Fibroblast of lung (primary cell): Measurements from ENCODE around the gene OPTC. TPM values are rescaled to one million over a fixed set of nuclear protein-coding genes. Genes with fewer than 3 reads are reported as not detected.

Experiments
- DNase-seq, 2 donors: peaks; one replicate each; pipeline versions ENCODE4 v3.0.0 to v3.0.0-alpha.2; 2010; ENCODE audit warnings: low read depth in 2 of 2
- H2AFZ ChIP-seq: 2 replicates; pipeline ENCODE4 v1.5.1; 2012; ENCODE audit warnings: low read length, control low read depth, inconsistent platforms
- H3K27ac ChIP-seq: 2 replicates; pipeline ENCODE4 v1.5.1; 2011; ENCODE audit warnings: low read length, control low read depth; ENCODE audit not compliant: insufficient read depth
- H3K27me3 ChIP-seq: 2 replicates; pipeline ENCODE4 v1.5.1; 2011; ENCODE audit warnings: mild to moderate bottlenecking, low read length; ENCODE audit not compliant: control insufficient read depth, insufficient read depth
- H3K36me3 ChIP-seq: 2 replicates; pipeline ENCODE4 v1.5.1; 2011; ENCODE audit warnings: low read length; ENCODE audit not compliant: control insufficient read depth, insufficient read depth
- H3K4me1 ChIP-seq: 2 replicates; pipeline ENCODE4 v1.5.1; 2011; ENCODE audit warnings: low read length; ENCODE audit not compliant: control insufficient read depth, insufficient read depth; ENCODE audit errors: extremely low read depth
- H3K4me2 ChIP-seq: 2 replicates; pipeline ENCODE4 v1.5.1; 2011; ENCODE audit warnings: low read length, control low read depth; ENCODE audit not compliant: insufficient read depth; ENCODE audit errors: extremely low read depth
- H3K4me3 ChIP-seq, 4 experiments: fragments of 200-600 bp in 1 of 4; sonication (generic) in 1 of 4; replicated peaks in 1 of 4; 2 replicates each; pipeline ENCODE4 v1.5.1; 2011 to 2016; ENCODE audit warnings: low read length in 4 of 4, low read depth in 3 of 4, mild to moderate bottlenecking in 3 of 4, control low read depth in 2 of 4, inconsistent platforms in 1 of 4, mixed read lengths in 1 of 4; ENCODE audit not compliant: insufficient read depth in 1 of 4; ENCODE audit errors: control extremely low read depth in 1 of 4
- H3K79me2 ChIP-seq: 2 replicates; pipeline ENCODE4 v1.5.1; 2012; ENCODE audit warnings: mild to moderate bottlenecking, low read length, inconsistent platforms; ENCODE audit not compliant: control insufficient read depth, insufficient read depth
- H3K9ac ChIP-seq: 2 replicates; pipeline ENCODE4 v1.5.1; 2011; ENCODE audit warnings: mild to moderate bottlenecking, low read length, control low read depth; ENCODE audit not compliant: insufficient read depth
- H3K9me3 ChIP-seq: 2 replicates; pipeline ENCODE4 v1.5.1; 2012; ENCODE audit warnings: low read depth, low read length; ENCODE audit not compliant: control insufficient read depth, insufficient read depth
- H4K20me1 ChIP-seq: 2 replicates; pipeline ENCODE4 v1.5.1; 2011; ENCODE audit warnings: low read length; ENCODE audit not compliant: control insufficient read depth, insufficient read depth; ENCODE audit errors: extremely low read depth
- EZH2 ChIP-seq: IDR thresholded peaks from 2 replicates; pipeline ENCODE4 v1.5.1; 2012; ENCODE audit warnings: low read length, control low read depth, mild to moderate bottlenecking; ENCODE audit errors: missing control alignments
- polyA plus RNA-seq, 2 donors: library from polyadenylated mRNA; depleted of rRNA in 1 of 2; stranded (reverse) in 1 of 2; unstranded in 1 of 2; fragments of >200 nt; gene quantifications; 2 replicates each; pipeline ENCODE4 v1.2.1, GENCODE V29; 2011 to 2012; ENCODE audit warnings: missing spikeins in 1 of 2
- total RNA-seq: library from RNA; depleted of rRNA; stranded (reverse); fragments of >200 nt; gene quantifications from 2 replicates; pipeline ENCODE4 v1.2.1, GENCODE V29; 2014
- TF ChIP-seq, protein P1 (sequence below), 2 donors: IDR thresholded peaks in 1 of 2; conservative IDR thresholded peaks in 1 of 2; 1 replicate in 1 of 2; 2 replicates in 1 of 2; pipeline ENCODE4 v1.5.1; 2011 to 2012; ENCODE audit warnings: low read length in 2 of 2, control low read depth in 1 of 2, inconsistent platforms in 1 of 2, low read depth in 1 of 2, mild to moderate bottlenecking in 1 of 2

Gene OPTC
- total and polyA plus RNA-seq, 2 donors (not counting 1 experiment from before 2014, with no cell fraction given): not detected

- Histone ChIP-seq H4K20me1 (no peaks in the 10 kb centered on the region), H3K9me3 (no peaks in the 10 kb centered on the region), H3K4me2 (no peak overlapping the region)
Measured at GRCh38 chr1:203473281-203473680, 20.7 kb upstream of the OPTC start.

DNA sequence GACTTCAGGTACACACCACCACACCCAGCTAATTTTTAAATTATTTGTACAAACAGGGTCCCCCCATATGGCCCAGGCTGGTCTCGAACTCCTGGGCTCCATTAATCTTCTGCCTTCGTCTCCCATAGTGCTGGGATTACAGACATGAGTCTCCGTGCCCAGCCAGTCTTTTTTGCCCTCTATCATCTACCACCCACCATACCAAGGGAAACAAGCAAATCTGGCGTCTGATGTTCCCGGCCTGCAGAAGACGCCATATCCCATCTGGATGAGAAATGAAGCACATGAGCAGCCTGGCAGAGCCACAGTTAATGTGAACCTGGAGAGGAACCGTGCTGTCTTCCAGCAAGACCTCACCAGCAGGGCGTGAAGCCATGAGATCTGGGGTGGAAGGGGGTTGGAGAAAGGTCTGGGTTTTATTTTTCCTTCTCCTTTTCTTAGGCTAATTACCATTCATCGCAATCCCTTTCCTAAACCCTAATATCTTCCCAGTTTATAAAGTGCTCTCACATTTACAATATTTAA lies 20.1 kb upstream of the OPTC start:
- H3K9me3 ChIP-seq: no peaks in the 10 kb centered on the region
- TF ChIP-seq, protein P1, sequence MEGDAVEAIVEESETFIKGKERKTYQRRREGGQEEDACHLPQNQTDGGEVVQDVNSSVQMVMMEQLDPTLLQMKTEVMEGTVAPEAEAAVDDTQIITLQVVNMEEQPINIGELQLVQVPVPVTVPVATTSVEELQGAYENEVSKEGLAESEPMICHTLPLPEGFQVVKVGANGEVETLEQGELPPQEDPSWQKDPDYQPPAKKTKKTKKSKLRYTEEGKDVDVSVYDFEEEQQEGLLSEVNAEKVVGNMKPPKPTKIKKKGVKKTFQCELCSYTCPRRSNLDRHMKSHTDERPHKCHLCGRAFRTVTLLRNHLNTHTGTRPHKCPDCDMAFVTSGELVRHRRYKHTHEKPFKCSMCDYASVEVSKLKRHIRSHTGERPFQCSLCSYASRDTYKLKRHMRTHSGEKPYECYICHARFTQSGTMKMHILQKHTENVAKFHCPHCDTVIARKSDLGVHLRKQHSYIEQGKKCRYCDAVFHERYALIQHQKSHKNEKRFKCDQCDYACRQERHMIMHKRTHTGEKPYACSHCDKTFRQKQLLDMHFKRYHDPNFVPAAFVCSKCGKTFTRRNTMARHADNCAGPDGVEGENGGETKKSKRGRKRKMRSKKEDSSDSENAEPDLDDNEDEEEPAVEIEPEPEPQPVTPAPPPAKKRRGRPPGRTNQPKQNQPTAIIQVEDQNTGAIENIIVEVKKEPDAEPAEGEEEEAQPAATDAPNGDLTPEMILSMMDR (conservative IDR thresholded peaks at IDR 0.05 in 1 of 2, IDR thresholded peaks at IDR 0.05 in 1 of 2; ENCODE audit: low read depth in 1 of 2, low read length in 2 of 2): no peak
- DNase-seq: no peak
- no peak overlapping the region for H3K9ac ChIP-seq
- H3K4me3 ChIP-seq: no peak overlapping the region
- H3K27ac ChIP-seq: no peak overlapping the region
- no peaks in the 10 kb centered on the region for H3K79me2 ChIP-seq
- H2AFZ ChIP-seq: no peak overlapping the region
- H3K36me3 ChIP-seq: no peaks in the 10 kb centered on the region
- H3K27me3 ChIP-seq: no peaks in the 10 kb centered on the region
- no peak overlapping the region for H3K4me2 ChIP-seq
- peaks cover 17% of the 10 kb centered on the region for H3K4me1 ChIP-seq
- no peaks in the 10 kb centered on the region for H4K20me1 ChIP-seq

More at GRCh38 chr1:203473281-203473680, 20.7 kb upstream of the OPTC start:
- TF ChIP-seq, protein P1 (conservative IDR thresholded peaks at IDR 0.05 in 1 of 2, IDR thresholded peaks at IDR 0.05 in 1 of 2; ENCODE audit: low read depth in 1 of 2, low read length in 2 of 2): no peak
- no peak for TF ChIP-seq EZH2
- Histone ChIP-seq H3K27ac (no peak overlapping the region), H3K27me3 (no peaks in the 10 kb centered on the region), H3K4me3 (no peak overlapping the region), H3K36me3 (no peaks in the 10 kb centered on the region), H3K79me2 (no peaks in the 10 kb centered on the region), H3K4me1 (peaks cover 14% of the 10 kb centered on the region), H3K9ac (no peak overlapping the region), H2AFZ (no peak overlapping the region)
- no peak for DNase-seq

DNA sequence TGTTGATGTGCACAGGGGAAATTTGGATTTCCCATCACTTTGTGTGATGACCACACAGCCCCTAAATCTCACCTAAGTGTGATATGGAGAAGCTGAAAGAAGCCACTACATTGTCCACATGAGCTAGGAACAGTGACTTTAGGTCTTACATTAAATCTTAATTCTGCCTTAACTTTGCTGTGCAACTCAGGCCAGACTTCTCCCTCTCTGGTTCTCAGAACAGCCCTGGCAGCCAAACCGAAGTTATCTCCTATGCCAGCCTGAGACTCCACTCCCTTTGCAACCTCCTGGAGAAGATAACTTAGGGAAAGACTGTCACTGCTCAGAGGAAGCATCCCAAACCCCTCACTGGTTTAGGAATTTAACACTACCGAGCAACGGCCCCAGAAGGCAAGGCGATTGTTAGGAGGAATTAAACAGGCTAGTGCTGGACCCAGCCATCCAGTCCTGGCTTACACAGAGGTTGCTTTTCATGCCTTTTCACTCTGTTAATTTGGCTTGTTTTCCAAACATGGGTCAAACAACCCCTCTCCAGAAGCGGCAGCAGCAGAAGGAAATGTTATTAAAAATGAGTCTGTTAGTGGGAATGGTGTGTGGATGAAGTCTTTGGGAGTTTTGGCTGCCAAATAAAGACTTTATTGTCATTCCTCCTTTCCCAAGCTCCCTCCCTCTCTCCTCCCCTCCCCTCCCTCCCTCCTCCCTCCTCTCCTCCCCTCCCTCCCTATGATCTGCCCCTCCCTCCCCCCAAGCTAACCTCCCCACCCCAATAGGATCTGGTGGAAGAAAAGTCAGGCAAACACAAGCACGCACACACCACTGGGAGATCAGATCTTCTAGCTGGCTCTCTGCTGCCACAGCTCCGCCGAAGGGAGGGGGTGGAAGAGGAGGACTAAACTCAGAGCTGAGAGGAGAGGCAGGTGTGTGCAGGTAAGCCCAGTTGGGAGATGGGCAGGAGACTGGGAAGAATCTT lies 18.7 kb upstream of the OPTC start, which contains the start of gene PRELP:
TSS of gene PRELP (plus strand) at position 795 of the 970 bp plus-strand sequence. CDS start 7,379 bp downstream, outside the sequence.
- Histone ChIP-seq H3K4me3 (peak within 1 kb of the TSS; percentile 14 to 67 (median 28)), H3K9ac (peak within 1 kb of the TSS; percentile 31)

More for the DNA sequence above, 18.7 kb upstream of the OPTC start, which contains the start of gene PRELP:
- Histone ChIP-seq H3K36me3 (no peaks in the 10 kb centered on the region), H2AFZ (peak within 1 kb of the TSS; percentile 45), H3K27ac (no peak within 1 kb of the TSS), H3K4me2 (peak within 1 kb of the TSS; percentile 83), H3K9me3 (no peaks in the 10 kb centered on the region), H3K4me1 (peaks cover 26% of the 10 kb centered on the region), H3K79me2 (no peaks in the 10 kb centered on the region), H4K20me1 (no peaks in the 10 kb centered on the region), H3K27me3 (no peaks in the 10 kb centered on the region)
- peak; percentile 18 to 60 for DNase-seq
- no peak for TF ChIP-seq EZH2
- TF ChIP-seq, protein P1 (conservative IDR thresholded peaks at IDR 0.05 in 1 of 2, IDR thresholded peaks at IDR 0.05 in 1 of 2; ENCODE audit: low read depth in 1 of 2, low read length in 2 of 2): peak in 1 of 2 donors; percentile 9
